Fibroblast of the aortic adventitia (primary cell): ENCODE measurements around the gene HLA-A. TPM values are rescaled to one million over a fixed set of nuclear protein-coding genes. Genes with fewer than 3 reads are reported as not detected.

Experiments
- DNase-seq: peaks from one replicate; pipeline ENCODE4 v3.0.0-alpha.2; 2010; ENCODE audit warnings: low read depth
- H3K4me3 ChIP-seq: 2 replicates; pipeline ENCODE4 v1.5.1; 2011; ENCODE audit warnings: low read depth, mild to moderate bottlenecking, control low read depth, low read length, moderate library complexity
- total RNA-seq: library from RNA; depleted of rRNA; stranded (reverse); fragments of >200 nt; gene quantifications from 2 replicates; pipeline ENCODE4 v1.2.3, GENCODE V29; 2012; ENCODE audit warnings: low replicate concordance
- TF ChIP-seq, protein P1 (sequence below): IDR thresholded peaks from 2 replicates; pipeline ENCODE4 v1.5.1; 2011; ENCODE audit warnings: mild to moderate bottlenecking, low read length, control low read depth, inconsistent platforms; ENCODE audit not compliant: insufficient read depth

The HLA-A gene
- total RNA-seq, 1 donor = 184 TPM

DNA sequence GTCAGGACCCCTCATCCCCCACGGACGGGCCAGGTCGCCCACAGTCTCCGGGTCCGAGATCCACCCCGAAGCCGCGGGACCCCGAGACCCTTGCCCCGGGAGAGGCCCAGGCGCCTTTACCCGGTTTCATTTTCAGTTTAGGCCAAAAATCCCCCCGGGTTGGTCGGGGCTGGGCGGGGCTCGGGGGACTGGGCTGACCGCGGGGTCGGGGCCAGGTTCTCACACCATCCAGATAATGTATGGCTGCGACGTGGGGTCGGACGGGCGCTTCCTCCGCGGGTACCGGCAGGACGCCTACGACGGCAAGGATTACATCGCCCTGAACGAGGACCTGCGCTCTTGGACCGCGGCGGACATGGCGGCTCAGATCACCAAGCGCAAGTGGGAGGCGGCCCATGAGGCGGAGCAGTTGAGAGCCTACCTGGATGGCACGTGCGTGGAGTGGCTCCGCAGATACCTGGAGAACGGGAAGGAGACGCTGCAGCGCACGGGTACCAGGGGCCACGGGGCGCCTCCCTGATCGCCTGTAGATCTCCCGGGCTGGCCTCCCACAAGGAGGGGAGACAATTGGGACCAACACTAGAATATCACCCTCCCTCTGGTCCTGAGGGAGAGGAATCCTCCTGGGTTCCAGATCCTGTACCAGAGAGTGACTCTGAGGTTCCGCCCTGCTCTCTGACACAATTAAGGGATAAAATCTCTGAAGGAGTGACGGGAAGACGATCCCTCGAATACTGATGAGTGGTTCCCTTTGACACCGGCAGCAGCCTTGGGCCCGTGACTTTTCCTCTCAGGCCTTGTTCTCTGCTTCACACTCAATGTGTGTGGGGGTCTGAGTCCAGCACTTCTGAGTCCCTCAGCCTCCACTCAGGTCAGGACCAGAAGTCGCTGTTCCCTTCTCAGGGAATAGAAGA, 978 bp downstream of the HLA-A start:
- TF ChIP-seq, protein P1, sequence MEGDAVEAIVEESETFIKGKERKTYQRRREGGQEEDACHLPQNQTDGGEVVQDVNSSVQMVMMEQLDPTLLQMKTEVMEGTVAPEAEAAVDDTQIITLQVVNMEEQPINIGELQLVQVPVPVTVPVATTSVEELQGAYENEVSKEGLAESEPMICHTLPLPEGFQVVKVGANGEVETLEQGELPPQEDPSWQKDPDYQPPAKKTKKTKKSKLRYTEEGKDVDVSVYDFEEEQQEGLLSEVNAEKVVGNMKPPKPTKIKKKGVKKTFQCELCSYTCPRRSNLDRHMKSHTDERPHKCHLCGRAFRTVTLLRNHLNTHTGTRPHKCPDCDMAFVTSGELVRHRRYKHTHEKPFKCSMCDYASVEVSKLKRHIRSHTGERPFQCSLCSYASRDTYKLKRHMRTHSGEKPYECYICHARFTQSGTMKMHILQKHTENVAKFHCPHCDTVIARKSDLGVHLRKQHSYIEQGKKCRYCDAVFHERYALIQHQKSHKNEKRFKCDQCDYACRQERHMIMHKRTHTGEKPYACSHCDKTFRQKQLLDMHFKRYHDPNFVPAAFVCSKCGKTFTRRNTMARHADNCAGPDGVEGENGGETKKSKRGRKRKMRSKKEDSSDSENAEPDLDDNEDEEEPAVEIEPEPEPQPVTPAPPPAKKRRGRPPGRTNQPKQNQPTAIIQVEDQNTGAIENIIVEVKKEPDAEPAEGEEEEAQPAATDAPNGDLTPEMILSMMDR = no peak
- peak overlapping the region; percentile 69 for H3K4me3 ChIP-seq
- DNase-seq = no peak

DNA sequence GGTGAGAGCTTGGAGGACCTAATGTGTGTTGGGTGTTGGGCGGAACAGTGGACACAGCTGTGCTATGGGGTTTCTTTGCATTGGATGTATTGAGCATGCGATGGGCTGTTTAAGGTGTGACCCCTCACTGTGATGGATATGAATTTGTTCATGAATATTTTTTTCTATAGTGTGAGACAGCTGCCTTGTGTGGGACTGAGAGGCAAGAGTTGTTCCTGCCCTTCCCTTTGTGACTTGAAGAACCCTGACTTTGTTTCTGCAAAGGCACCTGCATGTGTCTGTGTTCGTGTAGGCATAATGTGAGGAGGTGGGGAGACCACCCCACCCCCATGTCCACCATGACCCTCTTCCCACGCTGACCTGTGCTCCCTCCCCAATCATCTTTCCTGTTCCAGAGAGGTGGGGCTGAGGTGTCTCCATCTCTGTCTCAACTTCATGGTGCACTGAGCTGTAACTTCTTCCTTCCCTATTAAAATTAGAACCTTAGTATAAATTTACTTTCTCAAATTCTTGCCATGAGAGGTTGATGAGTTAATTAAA, 3.0 kb downstream of the HLA-A start:
- H3K4me3 ChIP-seq = no peak overlapping the region
- TF ChIP-seq, protein P1 = no peak
- no peak for DNase-seq

DNA sequence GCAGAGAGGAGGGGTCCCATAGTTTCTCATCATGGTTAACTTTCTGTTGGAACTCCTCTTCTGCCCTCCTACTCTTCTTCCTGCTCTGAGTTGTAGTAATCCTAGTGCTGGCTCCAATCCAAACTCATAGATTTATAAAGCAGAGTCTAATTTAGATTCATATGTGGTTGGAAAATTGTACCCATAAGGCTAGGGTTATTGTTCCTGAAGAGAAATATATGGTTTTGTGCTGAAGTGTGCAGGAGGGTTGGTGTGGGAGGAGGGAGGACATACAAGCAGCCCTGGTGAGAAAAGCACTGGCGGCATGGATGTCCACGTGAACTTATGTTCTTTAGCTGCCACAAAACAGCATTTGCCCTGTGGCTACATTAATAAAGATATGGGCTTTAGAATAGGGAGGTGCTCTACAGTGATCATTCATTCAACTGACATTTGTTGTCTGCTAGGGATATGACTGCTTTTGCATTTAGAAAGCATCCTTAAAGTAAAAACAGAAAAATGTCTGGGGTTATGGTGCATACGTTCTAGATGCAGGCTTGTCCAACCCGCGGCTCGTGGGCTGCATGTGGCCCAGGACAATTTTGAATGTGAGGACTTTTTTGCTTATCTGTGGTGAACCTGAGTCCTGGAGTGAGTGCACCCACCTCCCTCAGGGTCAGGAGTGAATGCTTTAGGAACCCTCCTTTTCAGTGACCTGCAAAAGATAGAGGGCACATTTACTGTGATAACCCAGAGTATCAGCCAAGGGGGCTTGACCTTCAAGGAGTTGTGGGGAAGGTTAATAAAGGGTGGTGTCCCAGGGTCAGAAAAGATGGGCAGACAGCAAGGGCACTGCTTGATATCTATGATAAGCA, 4.1 kb downstream of the HLA-A start:
- no peak for DNase-seq
- TF ChIP-seq, protein P1 = no peak
- no peak overlapping the region for H3K4me3 ChIP-seq

GRCh38 chr6:29947077-29947980, 5.0 kb downstream of the HLA-A start:
- H3K4me3 ChIP-seq = no peak overlapping the region
- no peak for DNase-seq
- TF ChIP-seq, protein P1 = no peak

DNA sequence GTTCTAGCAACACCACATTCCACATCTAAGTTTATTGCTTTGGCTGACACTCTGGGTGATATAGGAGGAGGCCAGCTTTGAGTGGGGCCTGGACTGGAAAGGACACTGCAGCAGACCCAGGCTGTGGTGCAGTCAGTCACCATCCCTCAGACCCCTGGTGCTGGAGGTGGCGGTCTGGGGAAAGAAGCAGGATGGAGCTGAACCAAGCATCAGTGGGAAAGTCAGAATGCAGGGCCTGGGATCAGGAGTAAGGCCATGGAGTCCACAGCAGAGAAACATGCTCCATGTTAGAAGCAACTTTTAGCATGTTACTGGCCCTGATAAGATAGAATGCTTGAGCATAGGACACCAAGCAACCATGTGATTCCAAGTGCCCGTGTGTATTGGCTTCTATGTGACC, 5.9 kb downstream of the HLA-A start:
- no peak for DNase-seq
- H3K4me3 ChIP-seq = no peak overlapping the region
- TF ChIP-seq, protein P1 = no peak

DNA sequence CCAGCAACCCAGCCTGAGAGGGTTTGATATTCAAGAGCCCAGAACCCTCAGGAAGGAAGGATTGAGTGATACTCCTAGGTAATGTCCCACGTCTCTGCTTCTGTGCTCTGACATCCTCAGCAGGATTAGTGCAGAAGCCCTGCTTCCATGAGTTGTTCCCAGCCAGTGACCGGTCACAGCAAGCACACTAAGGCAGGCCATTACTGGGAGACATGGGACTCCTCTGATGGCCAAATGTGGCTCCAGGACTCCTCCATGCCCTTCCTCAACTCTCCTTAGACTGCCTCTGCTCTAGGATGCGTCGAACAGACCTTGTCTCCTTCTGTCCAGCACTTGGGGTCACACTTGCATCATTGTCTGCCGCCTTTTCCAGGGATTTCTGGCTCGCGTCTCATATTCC, 7.6 kb downstream of the HLA-A start:
- DNase-seq = no peak
- TF ChIP-seq, protein P1 = no peak
- no peak overlapping the region for H3K4me3 ChIP-seq
